ENCODE data around the gene COX4I2.

DNA sequence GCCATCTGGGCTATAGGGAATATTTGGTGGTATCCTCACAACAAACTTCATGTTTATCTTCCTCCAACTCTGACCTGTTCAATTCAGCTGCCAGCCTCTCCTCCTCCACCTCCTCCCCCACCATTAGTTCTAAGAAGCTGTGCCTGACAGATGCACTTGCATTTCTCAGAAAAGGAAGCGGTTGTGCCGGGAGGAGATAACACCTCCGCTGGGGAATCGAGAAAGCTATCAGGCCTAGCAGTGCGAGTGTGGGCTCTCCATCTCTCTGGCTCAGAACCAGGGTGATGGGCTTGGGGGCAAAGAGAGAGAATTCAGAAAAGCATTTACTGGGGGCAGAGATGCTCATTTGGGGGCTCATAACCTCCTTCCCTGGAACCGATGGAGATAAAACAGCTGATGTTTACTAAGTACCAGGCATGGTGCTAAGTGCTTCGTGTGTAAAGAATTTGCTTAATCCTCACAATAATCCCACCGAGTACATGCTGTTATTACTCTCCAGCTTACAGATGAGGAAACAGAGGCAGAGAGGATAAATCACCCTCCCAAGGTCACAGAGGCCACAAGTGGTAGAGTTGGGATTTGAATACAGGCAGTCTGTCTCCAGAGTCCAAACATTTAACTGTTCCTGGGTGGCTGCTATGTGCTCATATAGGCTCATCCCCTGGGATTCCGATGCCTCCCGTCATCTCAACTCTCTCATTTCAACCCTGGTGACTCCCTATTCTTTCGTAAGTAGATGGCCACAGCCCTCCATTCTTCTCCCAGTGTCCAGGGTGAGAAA, 38.3 kb downstream of the COX4I2 start:
- TF ChIP-seq, protein P1, sequence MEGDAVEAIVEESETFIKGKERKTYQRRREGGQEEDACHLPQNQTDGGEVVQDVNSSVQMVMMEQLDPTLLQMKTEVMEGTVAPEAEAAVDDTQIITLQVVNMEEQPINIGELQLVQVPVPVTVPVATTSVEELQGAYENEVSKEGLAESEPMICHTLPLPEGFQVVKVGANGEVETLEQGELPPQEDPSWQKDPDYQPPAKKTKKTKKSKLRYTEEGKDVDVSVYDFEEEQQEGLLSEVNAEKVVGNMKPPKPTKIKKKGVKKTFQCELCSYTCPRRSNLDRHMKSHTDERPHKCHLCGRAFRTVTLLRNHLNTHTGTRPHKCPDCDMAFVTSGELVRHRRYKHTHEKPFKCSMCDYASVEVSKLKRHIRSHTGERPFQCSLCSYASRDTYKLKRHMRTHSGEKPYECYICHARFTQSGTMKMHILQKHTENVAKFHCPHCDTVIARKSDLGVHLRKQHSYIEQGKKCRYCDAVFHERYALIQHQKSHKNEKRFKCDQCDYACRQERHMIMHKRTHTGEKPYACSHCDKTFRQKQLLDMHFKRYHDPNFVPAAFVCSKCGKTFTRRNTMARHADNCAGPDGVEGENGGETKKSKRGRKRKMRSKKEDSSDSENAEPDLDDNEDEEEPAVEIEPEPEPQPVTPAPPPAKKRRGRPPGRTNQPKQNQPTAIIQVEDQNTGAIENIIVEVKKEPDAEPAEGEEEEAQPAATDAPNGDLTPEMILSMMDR (IDR thresholded peaks at IDR 0.05) = no peak
- TF ChIP-seq EZH2 (IDR thresholded peaks at IDR 0.05; ENCODE audit: borderline replicate concordance, insufficient read depth, low read depth, low read length, poor library complexity, severe bottlenecking) = no peak
